ACHN (cell line): ENCODE results near the gene NFATC3.

Experiments used
- DNase-seq: peaks from one replicate; pipeline ENCODE4 v3.0.0-alpha.2; 2015
- in situ Hi-C: cut with HindIII; loops from 2 replicates; pipeline ENCODE4 v1.10.0; 2017; ENCODE audit warnings: low sequenced_read_pairs, low pct_ligation_motif_present, low pct_unique_long_range_greater_than_20kb

Gene NFATC3

DNA sequence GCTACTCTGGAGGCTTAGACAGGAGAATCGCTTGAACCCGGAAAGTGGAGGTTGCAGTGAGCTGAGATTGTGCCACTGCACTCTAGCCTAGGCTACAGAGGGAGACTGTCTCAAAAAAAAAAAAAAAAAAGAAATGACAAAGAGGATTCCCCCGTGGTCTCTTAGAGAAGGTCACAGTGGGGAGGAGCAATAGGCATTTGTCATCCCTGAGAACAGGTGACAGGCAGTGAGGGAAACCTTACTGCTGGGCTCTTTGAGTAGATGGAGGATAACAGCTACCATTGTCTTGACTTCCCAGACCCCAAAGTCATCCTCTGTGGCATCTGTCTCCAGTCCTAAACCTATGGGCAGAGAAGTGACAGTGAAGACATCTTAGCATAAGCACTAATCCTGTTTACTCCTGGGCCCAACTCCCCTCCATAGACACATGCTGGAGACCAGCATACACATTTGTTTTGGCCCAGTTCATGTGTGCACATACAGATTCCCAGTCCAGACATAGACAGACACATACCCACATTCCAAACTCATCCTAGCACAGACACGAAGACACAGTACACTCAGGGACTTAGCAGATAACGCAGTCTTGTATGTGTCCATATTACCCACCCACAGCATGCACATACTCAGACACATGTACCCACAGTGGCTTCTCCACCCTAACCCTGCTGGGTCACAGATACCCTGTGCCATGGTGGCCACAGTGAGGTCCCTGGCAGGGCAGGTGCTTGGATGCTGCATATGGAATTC lies 148.1 kb downstream of the NFATC3 start:
- no peak for DNase-seq
- in situ Hi-C loops: no loop called here

DNA sequence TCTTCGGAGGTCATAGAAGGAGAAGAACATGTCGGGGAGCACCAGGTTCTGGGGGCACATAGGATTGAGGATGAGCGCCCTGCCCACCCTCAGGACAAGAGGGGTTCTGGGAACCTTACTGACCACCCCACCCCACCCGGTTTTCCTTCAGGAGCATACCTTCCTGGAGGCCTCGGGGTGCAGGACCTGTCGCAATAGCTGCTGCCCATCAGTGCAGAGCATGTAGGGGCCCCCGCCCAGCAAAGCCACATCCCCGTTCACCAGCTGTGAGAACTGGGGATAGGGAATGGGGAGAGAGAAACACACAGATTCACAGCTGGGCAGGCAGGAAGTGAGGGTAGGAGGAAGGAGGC lies 148.6 kb downstream of the NFATC3 start:
- no peak for DNase-seq
- in situ Hi-C loops: no loop called here

DNA sequence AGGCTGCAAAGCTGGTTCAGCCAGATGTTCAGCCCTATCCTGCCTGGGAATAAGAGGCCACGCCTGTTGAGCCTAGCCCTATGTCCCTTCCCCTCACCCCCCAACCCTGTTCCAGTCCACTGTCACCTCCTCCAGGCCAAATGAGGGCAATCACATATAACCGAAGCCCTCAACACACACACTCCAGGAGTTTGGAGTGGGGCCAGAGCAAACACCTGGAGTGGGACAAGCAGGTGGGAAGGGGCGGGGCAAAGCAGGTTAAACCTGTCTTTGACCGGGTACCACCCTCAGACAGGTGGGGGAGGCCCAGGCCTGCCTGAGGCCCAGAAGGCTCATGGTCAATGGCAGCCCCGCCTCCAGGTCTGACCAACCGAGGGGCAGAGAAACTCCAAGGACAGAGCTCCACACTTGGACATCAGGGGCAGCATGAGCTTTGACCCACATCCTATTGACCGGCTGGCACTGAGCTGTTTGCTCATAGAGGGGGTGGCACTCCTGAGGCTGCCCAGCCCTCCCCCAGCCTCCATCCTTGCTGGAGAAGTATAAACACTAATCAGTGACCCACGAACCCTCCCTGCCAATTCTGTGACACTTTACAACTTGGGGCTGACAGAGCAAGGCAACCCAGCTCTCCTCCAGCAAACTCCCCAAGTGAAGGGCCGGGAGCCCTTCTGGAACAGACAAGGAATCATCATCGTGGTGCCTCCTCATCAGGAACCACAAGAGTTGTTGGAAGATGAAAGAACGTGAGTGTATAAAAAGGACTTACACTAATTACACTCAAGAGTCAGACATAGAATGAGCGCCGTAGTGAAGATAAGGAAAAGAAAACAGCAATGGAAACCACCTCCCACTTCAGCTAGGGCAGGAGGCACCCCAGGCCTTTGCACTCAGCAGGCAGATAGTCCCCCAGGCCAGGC lies 149.3 kb downstream of the NFATC3 start:
- in situ Hi-C loops: no loop called here
- DNase-seq: no peak

DNA sequence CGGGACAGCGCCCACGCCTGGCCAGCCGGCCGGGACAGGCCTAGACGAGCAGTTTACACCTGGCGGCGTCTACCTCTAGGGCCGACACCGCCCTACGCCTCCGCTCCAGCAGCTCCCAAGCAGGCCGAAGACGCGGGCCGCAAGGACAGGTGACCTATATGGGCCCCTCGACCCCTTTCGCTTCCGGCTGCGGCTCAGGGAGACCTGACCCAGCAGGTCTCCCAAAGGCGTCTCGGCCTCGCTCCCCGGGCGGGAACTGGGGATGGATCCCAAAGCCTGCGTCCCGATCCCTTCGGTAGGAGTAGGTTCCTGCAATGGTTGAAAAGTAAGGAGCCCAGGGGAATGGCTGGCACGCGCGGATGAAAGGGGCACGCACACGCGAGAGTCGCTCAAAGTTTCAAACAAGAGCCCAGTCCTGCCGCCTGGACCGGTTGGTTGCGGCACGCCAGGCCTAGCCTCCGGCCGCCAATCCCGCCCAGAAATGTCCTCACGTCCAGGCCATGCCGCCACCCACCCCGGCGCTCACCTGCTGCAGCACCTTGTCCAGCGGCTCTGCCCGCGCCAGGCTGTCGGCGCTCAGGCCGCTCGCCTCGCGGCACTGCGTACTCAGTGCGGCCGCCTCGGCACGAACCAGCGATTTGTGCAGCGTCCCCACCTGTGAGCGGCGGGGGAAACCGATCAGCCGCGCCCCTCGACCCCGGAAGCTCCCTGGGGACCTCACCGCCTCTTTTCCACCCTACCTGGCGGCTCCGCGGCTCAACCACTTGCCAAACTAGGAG lies 150.1 kb downstream of the NFATC3 start:
- DNase-seq: no peak

DNA sequence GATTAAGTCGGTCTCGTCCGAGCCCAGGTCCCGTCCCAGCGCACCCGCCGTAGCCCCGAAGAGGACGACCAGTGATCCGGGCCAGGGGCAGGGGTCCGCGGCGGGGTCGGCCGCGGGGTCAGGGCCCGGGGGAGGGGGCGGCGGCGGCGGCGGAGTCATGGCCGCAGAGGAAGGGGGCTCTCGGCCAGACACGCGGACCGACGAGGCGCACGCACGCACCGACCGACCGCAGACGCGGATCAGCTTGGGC lies 150.6 kb downstream of the NFATC3 start, which contains the start of gene ESRP2:
Gene ESRP2, minus strand, starts transcription at position 241 of the 250 bp plus-strand sequence. Its CDS starts 82 bp downstream, at position 159.
- DNase-seq: no peak
- in situ Hi-C loops: no loop called here

More for the DNA sequence above, 150.1 kb downstream of the NFATC3 start:
- in situ Hi-C loops: no loop called here

DNA sequence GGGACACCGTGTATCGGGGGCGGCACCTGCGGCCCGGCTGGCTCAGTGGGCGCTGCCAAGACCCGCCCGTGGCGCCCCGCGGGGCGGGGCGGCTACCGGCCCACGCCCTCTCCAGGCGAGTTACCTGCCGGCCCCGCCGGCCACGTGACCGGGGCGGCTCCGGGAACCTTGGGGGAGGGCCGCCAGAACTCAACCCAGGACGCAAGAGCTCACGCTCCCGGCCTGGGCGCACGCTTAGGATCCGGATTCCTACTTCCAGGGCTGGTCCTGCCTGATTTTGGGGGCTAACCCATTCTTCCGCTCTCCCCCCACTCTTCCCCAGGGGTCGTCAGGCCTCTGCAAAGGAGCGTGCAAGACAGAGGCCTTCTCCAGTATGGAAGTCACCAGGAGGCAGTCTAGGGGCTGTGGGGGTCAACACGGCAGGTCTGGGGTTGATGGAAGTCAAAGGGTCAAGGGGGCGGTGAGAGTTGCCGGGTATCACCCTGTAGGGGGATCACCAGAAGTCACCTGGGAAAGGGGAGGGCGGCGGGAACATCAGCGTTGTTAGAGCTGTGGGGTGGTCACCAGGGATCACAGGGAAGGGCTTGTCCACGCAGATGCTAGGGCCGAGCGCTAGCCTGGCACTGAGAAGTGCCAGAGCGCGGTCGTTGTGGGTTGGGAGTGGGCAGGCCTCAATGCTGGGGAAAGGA lies 151.1 kb downstream of the NFATC3 start:
- in situ Hi-C loops: no loop called here
- DNase-seq: peak; percentile 22

DNA sequence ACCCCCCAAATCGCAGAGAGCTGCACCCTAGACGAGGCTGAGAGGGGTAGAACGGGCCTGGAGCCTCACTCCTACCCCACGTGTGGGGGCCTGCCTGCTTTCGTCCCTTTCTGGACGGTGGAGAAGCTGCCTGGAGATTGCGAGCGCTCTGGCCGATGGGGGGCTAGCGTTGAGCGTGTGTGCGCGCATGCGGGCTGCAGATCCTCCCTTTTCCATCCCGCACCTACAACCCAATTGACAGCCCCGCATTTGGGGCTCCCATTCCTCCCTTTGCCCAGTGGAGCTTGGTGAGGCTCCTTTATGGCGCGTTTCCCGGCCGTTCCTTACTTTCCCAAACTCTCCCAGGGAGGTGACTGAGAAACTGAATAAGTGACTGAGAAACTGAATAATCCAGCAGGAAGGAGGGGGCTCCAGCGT lies 151.7 kb downstream of the NFATC3 start:
- DNase-seq: no peak
- in situ Hi-C loops: no loop called here

DNA sequence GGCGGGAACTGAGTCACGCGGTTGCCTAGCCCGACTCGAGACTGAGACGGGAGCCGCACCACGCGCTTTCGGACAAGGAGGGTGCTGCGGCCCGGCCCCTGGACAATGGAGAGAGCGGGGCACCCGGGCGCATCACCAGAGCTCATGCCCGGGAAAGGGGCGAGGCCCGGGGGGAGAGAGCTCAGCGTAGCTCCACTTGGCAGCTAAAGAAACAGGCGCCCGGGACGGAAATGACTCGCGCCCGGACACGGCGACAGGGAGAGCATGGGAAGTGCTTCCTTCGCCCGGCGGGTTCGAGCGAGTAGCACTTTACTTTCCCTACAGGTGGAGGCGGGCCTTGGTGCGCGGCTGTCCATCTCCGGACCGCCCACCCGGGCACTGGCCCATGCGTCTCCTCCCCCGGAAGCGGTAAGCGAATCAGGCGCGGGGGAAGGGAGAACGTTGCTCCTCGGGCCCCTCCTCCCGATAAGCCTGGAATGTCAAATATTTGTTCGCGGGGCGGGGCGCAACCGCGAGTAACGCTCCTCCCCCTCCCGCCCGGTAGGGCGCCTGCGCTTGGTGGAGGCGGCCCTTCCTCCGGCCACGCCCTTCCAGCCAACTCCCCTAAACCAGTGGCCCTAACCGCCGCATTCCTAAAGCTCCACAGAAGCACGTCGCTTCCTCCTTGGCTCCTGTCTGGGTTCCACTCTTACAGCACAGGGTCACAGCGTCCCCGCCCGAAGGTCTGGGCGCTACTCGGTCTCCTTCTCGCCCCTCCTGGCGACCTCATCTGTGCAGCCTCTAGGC lies 152.3 kb downstream of the NFATC3 start:
- in situ Hi-C loops: no loop called here
- DNase-seq: peak; percentile 99

DNA sequence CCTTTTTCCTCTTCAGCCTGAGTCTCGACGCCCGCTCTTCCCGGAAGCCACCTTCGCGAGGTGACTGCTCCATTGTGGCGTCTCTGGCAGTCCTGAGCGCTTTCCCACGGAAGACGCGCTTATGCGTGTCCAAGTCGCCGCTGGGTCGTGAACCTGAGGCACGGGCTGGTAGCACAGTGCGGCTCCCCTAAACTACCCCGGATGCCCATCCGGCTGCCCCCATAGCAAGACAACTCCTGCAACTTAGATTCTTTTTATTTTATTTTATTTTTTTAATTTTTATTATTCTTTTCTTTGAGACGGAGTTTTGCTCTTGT lies 152.8 kb downstream of the NFATC3 start:
- in situ Hi-C loops: no loop called here
- DNase-seq: no peak

DNA sequence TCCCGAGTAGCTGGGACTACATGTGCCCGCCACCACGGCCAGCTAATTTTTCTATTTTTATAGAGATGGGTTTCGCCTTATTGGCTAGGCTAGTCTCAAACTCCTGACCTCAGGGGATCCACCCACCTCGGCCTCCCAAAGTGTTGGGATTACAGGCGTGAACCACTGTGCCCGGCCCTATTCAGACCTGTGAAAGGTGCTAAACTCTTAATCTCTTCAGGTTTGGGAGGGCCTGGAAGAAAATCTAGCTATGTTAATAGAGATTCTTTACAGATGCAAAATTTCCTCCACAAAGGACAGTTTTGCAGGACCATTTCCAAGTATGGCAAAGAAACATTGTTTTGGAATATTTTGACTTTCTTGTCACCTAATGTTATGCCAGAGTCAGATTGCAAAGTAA lies 156.9 kb downstream of the NFATC3 start:
- in situ Hi-C loops: no loop called here
- no peak for DNase-seq

DNA sequence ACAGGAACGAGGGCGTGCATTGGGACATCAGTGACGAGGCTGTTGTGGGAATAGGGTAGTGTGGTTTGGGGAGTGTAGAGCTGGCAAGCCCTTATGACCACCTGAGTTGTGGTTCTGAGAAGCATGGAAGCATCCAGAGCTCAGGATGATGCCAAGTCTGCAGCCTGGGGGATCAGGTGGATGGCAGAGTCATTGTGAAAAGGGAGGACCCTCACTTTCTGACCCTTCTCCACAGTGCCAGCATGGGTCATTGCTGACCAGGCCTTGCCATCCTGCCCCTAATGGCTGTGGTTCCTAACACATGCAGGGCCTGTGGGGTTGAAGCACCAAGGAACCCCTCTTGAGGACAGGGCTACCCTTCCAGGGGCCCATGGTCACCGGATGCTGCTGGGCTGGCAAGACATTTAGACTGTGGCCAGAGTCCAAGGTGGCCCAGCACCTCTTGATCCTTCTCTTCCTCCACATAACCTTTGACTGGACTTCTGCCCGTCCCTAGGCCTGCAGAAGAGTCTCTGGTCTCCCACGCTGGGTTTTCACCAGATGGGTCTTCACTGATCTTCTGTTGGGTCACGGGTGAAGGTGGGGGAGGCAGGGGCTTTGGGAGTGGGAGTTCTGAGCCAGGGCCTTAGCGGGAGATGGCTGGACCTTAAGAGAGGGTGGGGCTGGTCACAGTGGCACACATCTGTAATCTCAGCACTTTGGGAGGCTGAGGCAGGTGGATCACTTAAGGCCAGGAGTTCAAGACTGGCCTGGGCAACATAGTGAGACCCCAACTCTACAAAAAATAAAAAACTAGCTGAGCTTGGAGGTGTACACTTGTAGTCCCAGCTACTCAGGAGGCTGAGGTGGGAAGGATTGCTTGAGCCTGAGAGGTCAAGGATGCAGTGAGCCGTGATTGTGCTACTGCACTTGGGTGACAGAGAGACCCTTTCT lies 158.0 kb downstream of the NFATC3 start:
- DNase-seq: no peak
- in situ Hi-C loops: no loop called here

DNA sequence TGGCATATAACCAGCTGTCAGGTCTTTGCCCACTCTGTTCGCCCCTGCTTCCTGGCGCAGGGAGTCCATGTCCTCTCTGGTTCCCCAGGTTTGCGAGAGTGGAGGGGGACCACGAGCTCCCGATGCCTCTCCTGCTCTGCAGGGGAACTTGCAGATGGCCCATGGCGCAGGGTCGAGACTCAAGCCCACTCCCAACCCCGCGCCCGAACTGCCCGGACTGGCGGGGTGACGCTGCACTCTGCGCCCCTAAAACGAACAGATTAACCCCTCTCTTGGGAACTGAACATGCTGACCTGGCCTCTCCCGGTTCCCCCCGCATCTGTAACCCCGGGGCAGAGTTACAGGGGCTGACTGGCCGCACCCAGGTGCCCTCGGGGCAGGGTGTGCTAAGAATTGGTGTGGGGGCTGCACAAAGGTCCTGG lies 159.3 kb downstream of the NFATC3 start:
- in situ Hi-C loops: no loop called here
- DNase-seq: no peak

DNA sequence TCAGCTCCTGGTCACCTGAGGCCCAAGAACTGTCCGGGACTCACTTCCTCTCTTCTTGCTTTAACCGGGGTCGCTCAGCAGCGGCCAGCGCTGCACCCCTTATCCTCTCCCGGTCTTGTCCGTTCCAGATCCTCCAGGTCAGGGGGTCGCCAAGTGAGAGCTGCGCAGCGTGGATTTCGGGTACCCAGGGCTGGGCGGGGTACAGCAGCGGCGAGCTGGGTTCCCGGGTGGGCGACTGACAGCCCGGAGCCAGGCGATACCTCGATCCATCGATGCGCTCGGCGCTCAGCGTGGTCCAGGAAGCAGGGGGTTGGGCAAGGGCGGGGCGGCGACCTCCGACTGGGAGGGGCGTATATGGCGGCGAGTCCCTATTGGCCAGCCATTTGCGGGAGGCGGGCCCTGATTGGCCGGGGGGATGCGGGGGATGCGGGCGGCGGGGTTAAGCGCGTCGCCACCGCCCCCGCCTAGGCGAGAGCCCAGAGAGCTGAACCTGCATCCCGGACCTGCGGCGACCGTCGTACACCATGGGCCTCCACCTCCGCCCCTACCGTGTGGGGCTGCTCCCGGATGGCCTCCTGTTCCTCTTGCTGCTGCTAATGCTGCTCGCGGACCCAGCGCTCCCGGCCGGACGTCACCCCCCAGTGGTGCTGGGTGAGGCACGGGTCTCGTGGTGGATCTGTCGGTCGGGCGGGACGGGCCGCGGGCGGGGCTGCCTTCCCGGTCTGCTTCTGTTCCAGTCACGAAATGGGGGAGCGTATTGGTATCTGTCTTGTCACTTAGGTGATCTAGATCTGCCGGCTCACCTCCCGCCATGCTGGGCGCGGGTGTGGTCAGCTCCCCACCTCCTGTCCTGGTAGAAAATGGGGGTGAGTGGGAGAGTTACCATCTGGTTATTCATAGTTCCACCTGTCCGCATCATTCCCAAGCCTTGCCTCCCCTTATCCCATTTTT lies 160.0 kb downstream of the NFATC3 start, which contains the start of gene PLA2G15:
Gene PLA2G15, plus strand, starts transcription at position 471 of the 951 bp plus-strand sequence. Its CDS starts 54 bp downstream, at position 525.
- in situ Hi-C loops: no loop called here
- peak; percentile 92 for DNase-seq

DNA sequence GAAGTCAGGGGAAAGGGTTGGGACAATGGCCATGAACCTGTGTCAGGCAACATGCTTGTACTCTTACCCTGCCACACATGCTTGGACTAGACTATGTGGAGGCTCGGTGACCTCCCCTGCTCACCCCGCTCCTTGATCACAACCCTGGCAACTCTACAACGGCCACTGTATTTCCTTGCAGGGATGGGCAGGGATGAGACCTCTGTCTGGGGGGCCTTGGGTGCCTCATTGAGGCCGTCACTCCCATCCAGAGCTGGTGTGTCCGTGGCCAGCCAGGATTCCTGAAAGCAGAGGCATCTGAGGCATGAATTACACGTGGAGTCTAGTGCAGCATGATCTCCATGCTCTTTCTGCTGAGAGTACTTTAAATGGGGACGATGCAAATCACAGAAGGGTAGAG lies 161.0 kb downstream of the NFATC3 start:
- in situ Hi-C loops: no loop called here
- DNase-seq: no peak

DNA sequence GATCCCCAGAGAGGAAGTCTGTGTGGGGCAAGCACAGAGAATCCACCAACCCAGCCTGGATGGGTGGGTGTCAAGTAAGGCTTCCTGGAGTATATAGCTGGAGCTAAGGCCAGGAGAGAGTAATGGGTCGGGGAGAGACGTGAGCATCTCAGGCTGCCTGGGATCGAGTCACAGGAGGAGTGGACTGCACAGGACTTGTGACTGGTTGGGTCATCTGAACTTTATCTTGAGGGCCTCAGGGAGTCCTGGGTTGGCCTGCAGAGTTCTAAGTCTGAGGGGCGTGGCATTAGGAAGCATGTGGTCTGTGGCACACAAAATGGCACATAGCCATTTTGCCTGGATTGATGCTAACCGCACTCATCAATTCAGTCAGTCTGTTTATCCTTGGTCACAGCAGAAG lies 161.5 kb downstream of the NFATC3 start:
- in situ Hi-C loops: no loop called here
- DNase-seq: no peak

DNA sequence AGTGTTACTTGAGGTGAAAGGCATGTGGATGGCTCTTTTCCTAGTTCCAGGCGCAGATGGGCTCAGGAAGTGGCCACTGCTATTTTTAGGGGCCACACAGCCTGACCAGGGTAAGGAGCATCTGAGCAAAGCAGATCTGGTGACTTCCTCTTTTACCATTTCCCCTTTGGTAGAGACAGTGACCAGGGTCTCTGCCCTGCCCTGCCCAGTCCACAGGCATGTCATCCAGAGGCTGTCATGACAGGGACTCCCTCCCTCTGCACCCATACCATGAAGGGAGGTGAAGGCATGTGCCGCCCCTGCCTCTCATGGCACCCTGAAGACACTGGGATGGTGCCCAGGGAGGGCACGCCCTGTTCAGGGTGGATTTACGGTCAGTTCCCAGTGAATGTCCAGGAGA lies 162.2 kb downstream of the NFATC3 start:
- in situ Hi-C loops: no loop called here
- no peak for DNase-seq
